GM10266 (cell line): ENCODE results near the gene SRSF11.

Experiments
- DNase-seq: peaks from one replicate; pipeline ENCODE4 v3.0.0; 2012; ENCODE audit errors: extremely low spot score
- TF ChIP-seq, protein P1 (sequence below): IDR thresholded peaks from 2 replicates; pipeline ENCODE4 v1.5.1; 2012; ENCODE audit warnings: mild to moderate bottlenecking, low read depth; ENCODE audit not compliant: control insufficient read depth, insufficient read depth; ENCODE audit errors: missing control alignments

The SRSF11 gene

DNA sequence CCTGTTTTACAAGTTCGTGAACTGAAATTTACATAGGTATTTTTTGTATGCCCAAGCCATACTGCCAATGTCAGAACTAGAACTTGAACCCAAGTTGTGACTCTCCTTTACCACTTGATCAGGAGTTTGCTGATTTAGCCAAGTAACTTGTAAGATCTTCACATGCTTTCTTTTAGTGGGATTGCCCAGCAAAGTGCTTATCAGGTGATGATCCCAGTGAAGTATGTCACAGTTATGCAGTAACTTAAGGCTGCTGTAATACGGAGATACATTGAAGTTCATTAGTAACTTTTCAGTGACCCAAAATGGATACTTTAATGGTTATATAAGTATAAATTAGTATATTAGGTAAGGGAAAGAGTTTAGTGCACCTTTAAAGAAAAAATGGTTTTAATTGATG, 3.8 kb downstream of the SRSF11 start:
- TF ChIP-seq, protein P1, sequence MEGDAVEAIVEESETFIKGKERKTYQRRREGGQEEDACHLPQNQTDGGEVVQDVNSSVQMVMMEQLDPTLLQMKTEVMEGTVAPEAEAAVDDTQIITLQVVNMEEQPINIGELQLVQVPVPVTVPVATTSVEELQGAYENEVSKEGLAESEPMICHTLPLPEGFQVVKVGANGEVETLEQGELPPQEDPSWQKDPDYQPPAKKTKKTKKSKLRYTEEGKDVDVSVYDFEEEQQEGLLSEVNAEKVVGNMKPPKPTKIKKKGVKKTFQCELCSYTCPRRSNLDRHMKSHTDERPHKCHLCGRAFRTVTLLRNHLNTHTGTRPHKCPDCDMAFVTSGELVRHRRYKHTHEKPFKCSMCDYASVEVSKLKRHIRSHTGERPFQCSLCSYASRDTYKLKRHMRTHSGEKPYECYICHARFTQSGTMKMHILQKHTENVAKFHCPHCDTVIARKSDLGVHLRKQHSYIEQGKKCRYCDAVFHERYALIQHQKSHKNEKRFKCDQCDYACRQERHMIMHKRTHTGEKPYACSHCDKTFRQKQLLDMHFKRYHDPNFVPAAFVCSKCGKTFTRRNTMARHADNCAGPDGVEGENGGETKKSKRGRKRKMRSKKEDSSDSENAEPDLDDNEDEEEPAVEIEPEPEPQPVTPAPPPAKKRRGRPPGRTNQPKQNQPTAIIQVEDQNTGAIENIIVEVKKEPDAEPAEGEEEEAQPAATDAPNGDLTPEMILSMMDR: no peak
- no peak for DNase-seq

DNA sequence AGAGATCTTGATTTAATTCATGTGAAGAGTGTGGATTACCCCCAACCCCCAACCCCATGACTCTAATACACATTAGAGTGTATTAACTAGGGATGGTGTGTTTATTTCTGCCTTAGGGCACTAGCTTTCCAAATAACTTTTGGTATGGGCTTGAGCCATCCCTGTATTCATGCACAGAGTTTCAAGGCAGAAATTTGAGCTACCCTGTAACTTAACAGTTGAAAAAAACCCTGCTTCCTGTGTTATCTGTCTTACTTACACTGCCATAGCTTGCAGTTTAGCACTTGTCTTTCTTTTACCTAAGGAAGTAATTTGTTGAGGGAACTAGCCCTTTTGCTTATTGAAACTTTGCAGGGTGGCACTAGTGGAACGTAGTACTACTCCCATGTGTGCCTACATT, 6.3 kb downstream of the SRSF11 start:
- DNase-seq: no peak
- TF ChIP-seq, protein P1: no peak

DNA sequence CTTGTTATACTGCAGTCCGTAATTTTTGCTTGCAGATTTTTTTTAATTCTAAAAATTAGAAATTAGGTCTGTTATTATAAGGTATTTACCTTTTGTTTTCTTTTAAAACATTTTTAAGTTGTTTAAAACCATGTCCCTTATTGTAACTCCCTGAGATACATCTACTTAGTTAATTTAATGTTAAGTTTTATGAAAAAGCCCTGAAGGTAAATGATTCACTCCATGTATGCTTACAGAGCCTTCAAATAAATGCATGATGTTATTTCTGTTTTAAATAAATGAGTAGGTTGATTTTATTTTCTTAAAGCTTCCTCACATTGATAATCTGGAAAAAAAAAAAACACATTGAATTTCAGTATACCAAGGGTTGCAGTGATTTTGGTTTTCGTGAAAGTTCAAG, 7.5 kb downstream of the SRSF11 start:
- TF ChIP-seq, protein P1: no peak
- DNase-seq: no peak

- no peak for DNase-seq
Measured at GRCh38 chr1:70231475-70231874, 10.3 kb downstream of the SRSF11 start.

DNA sequence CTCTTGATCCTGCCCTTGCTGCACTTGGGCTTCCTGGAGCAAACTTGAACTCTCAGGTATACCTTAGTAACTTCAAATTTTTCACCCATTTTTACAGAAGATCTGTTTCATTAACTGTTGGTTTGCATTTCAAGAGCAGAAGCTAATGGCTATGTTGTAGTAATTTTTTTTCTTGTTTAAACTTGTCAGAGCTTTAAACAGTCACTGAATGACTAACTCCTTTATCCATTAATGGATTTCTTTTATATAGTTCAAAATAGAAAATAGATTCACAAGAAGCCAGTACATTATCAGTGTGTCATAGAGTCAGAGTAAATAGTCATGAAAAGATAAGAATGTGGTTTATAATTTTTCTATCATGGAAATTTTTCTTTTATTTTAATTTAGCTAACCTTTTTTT, 13.6 kb downstream of the SRSF11 start:
- TF ChIP-seq, protein P1: no peak
- DNase-seq: no peak

More at GRCh38 chr1:70231475-70231874, 10.3 kb downstream of the SRSF11 start:
- TF ChIP-seq, protein P1: no peak

GRCh38 chr1:70239940-70240339, 18.8 kb downstream of the SRSF11 start:
- TF ChIP-seq, protein P1: no peak
- no peak for DNase-seq

DNA sequence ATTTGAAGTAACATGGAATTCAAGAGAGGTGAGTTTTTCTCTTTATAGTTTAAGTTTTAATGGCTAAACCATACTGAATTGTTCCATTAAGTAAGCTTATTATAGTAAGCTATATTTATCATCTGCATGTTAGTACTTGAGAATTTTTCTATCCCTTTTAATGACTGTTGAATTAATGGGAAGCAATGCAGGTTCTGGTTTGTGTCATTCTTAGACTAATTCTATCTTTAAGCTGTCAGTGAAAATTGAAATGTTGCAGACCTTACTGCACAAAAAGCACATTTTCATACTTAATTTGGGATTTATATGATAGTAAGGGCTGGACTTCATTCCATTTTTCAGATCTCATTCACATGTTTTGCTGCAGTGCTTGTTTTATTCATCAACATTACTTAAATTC, 25.9 kb downstream of the SRSF11 start:
- DNase-seq: no peak
- TF ChIP-seq, protein P1: no peak
